Right lobe of liver (tissue), 6 donors: ENCODE results near the gene NRXN2. TPM values are rescaled to one million over a fixed set of nuclear protein-coding genes. Genes with fewer than 3 reads are reported as not detected.

ENCODE experiments used
- ATAC-seq, 4 donors: fragments of 200-7000 bp; cut with Tn5 transposase; one replicate each; pipeline ENCODE4 v1.9.1; 2020; ENCODE audit warnings: mild to moderate bottlenecking in 4 of 4, moderate library complexity in 4 of 4
- DNase-seq, 3 donors: peaks; one replicate each; pipeline ENCODE4 v3.0.0-alpha.2; 2020
- H3K27ac ChIP-seq, 3 donors: fragments of 200-600 bp; one replicate each; pipeline ENCODE4 v1.8.0; 2022
- H3K27me3 ChIP-seq, 2 donors: fragments of 200-600 bp; one replicate each; pipeline ENCODE4 v1.8.0; 2022
- H3K36me3 ChIP-seq, 4 donors: fragments of 200-600 bp; sonication (generic) in 1 of 4; one replicate each; pipeline versions ENCODE4 v1.5.1 to v1.8.0; 2017 to 2022; ENCODE audit warnings: control low read depth in 1 of 4
- H3K4me1 ChIP-seq, 4 donors: fragments of 200-600 bp; sonication (generic) in 1 of 4; one replicate each; pipeline versions ENCODE4 v1.5.1 to v1.8.0; 2017 to 2022; ENCODE audit warnings: control low read depth in 1 of 4
- H3K4me3 ChIP-seq, 3 donors: fragments of 200-600 bp; one replicate each; pipeline ENCODE4 v1.8.0; 2022
- H3K9me3 ChIP-seq, 4 donors: fragments of 200-600 bp; sonication (generic) in 1 of 4; one replicate each; pipeline versions ENCODE4 v1.5.1 to v1.8.0; 2017 to 2022; ENCODE audit warnings: control low read depth in 1 of 4
- CTCF ChIP-seq, 4 donors: fragments of 200-600 bp in 3 of 4; fragments of 450-650 bp in 1 of 4; IDR thresholded peaks; one replicate each; pipeline versions ENCODE4 v1.5.1 to v1.8.0; 2016 to 2022; ENCODE audit warnings: antibody characterized with exemption in 4 of 4, mild to moderate bottlenecking in 2 of 4
- POLR2A ChIP-seq: fragments of 450-650 bp; IDR thresholded peaks from one replicate; pipeline ENCODE4 v1.6.1; 2017; ENCODE audit warnings: antibody characterized with exemption, mild to moderate bottlenecking
- WGBS: methylation state at CpG from one replicate; pipeline ENCODE4 v1.1.6; 2018; ENCODE audit warnings: low coverage, low lambda C conversion rate; ENCODE audit not compliant: insufficient coverage; ENCODE audit errors: missing lambda C conversion rate; 5-methylcytosine and 5-hydroxymethylcytosine counted together
- intact Hi-C, 2 donors: fragments of 100-400 bp; cut with DNase I; formaldehyde crosslinking; loops; one replicate each; pipeline versions ENCODE4 v1.11.2 to v1.14.1; 2022
- total RNA-seq, 6 experiments: library from RNA; depleted of rRNA in 2 of 6; stranded (reverse); fragments of >200 nt in 2 of 6; fragmentation: NEBNext Ultra II Directional in 3 of 6; extraction: Animal tissue kit (Norgen Biotek cat#: 25700) in 3 of 6; gene quantifications; one replicate each; pipeline versions ENCODE4 v1.1.0 to v1.2.4, GENCODE V29; 2016 to 2023
- donor health status: DM: no; HTN: yes; CAD: no.
- donor health status: DM: no; HTN: no; CAD: no.
- donor health status: DM: no; HTN: no; CAD: no.
- donor health status: DM: no; HTN: yes; CAD: no.
- donor health status: DM: no; HTN: yes; CAD: no.

Gene NRXN2
- total RNA-seq, 6 experiments from 2014 or later: 1.6 to 7.7 (median 2.3) TPM

GRCh38 chr11:64755681-64756361 lies 32.8 kb upstream of the NRXN2 start:
- H3K9me3 ChIP-seq: no peaks in the 10 kb centered on the region
- intact Hi-C loops: no loop called here
- no peak overlapping the region for H3K27ac ChIP-seq
- no peak for TF ChIP-seq CTCF (IDR thresholded peaks at IDR 0.05)
- TF ChIP-seq POLR2A: no peak
- no peaks in the 10 kb centered on the region for H3K36me3 ChIP-seq
- no peaks in the 10 kb centered on the region for H3K4me1 ChIP-seq
- WGBS: 60% methylated on average over 1 of the region's 13 CpGs
- H3K27me3 ChIP-seq: no peaks in the 10 kb centered on the region
- H3K4me3 ChIP-seq: no peak overlapping the region
- DNase-seq (peak in 1 of 3 donors; percentile 37), ATAC-seq (no peak)

GRCh38 chr11:64754919-64755662 lies 32.1 kb upstream of the NRXN2 start:
- H3K27ac ChIP-seq: no peak overlapping the region
- WGBS: 100% methylated on average over 1 of the region's 21 CpGs
- H3K4me1 ChIP-seq: no peaks in the 10 kb centered on the region
- H3K27me3 ChIP-seq: no peaks in the 10 kb centered on the region
- H3K4me3 ChIP-seq: no peak overlapping the region
- ATAC-seq: no peak
- no peaks in the 10 kb centered on the region for H3K9me3 ChIP-seq
- H3K36me3 ChIP-seq: no peaks in the 10 kb centered on the region
- peak in 1 of 3 donors; percentile 44 for DNase-seq
- no peak for TF ChIP-seq POLR2A
- no peak for TF ChIP-seq CTCF (IDR thresholded peaks at IDR 0.05)
- intact Hi-C loops: no loop called here

GRCh38 chr11:64754124-64754918 lies 31.3 kb upstream of the NRXN2 start:
- Histone ChIP-seq H3K27ac (no peak overlapping the region), H3K9me3 (no peaks in the 10 kb centered on the region), H3K4me1 (no peaks in the 10 kb centered on the region), H3K27me3 (no peaks in the 10 kb centered on the region), H3K4me3 (no peak overlapping the region), H3K36me3 (no peaks in the 10 kb centered on the region)
- 77% methylated on average over 6 of the region's 26 CpGs for WGBS
- intact Hi-C loops: no loop called here
- DNase-seq (peak in 1 of 3 donors; percentile 49), ATAC-seq (no peak)
- TF ChIP-seq CTCF (IDR thresholded peaks at IDR 0.05): no peak
- no peak for TF ChIP-seq POLR2A

- TF ChIP-seq POLR2A (no peak), CTCF (IDR thresholded peaks at IDR 0.05) (no peak)
- Histone ChIP-seq H3K4me1 (no peaks in the 10 kb centered on the region), H3K4me3 (no peak overlapping the region), H3K9me3 (no peaks in the 10 kb centered on the region), H3K36me3 (no peaks in the 10 kb centered on the region), H3K27ac (no peak overlapping the region), H3K27me3 (no peaks in the 10 kb centered on the region)
- intact Hi-C loops: no loop called here
- no peak for ATAC-seq
- DNase-seq: peak in 1 of 3 donors; percentile 54
- WGBS: 93% methylated on average over 5 of the region's 43 CpGs
These were observed 30.6 kb upstream of the NRXN2 start for GRCh38 chr11:64753380-64754123.
